Effector memory CD4-positive, alpha-beta T cell (primary cell): ENCODE results near the gene C7orf33.
A peak's percentile ranks its signal among the peaks of the same experiment; 100 is the strongest.

ENCODE experiments used
- DNase-seq, 3 donors: peaks; one replicate each; pipeline ENCODE4 v3.0.0-alpha.2; 2020
- H3K27ac ChIP-seq: 2 replicates; pipeline ENCODE4 v1.7.0; 2013; ENCODE audit warnings: mild to moderate bottlenecking, low read length, moderate library complexity; ENCODE audit not compliant: insufficient read depth, poor library complexity, severe bottlenecking
- H3K27me3 ChIP-seq: replicated peaks from 2 replicates; pipeline ENCODE4 v1.7.0; 2013; ENCODE audit warnings: mild to moderate bottlenecking, low read length; ENCODE audit not compliant: insufficient read depth, control insufficient read depth, poor library complexity, severe bottlenecking
- H3K36me3 ChIP-seq: 2 replicates; pipeline ENCODE4 v1.7.0; 2013; ENCODE audit warnings: mild to moderate bottlenecking, low read length, moderate library complexity; ENCODE audit not compliant: control insufficient read depth, insufficient read depth
- H3K4me1 ChIP-seq: 2 replicates; pipeline ENCODE4 v1.7.0; 2013; ENCODE audit warnings: low read length, mild to moderate bottlenecking; ENCODE audit not compliant: control insufficient read depth, insufficient read depth, poor library complexity, severe bottlenecking
- H3K4me3 ChIP-seq: 2 replicates; pipeline ENCODE4 v1.7.0; 2013; ENCODE audit warnings: low read length, low read depth, mild to moderate bottlenecking; ENCODE audit not compliant: insufficient read depth, poor library complexity, severe bottlenecking
- H3K9me3 ChIP-seq: 2 replicates; pipeline ENCODE4 v1.7.0; 2013; ENCODE audit warnings: mild to moderate bottlenecking, low read length, moderate library complexity; ENCODE audit not compliant: control insufficient read depth

Gene C7orf33

DNA sequence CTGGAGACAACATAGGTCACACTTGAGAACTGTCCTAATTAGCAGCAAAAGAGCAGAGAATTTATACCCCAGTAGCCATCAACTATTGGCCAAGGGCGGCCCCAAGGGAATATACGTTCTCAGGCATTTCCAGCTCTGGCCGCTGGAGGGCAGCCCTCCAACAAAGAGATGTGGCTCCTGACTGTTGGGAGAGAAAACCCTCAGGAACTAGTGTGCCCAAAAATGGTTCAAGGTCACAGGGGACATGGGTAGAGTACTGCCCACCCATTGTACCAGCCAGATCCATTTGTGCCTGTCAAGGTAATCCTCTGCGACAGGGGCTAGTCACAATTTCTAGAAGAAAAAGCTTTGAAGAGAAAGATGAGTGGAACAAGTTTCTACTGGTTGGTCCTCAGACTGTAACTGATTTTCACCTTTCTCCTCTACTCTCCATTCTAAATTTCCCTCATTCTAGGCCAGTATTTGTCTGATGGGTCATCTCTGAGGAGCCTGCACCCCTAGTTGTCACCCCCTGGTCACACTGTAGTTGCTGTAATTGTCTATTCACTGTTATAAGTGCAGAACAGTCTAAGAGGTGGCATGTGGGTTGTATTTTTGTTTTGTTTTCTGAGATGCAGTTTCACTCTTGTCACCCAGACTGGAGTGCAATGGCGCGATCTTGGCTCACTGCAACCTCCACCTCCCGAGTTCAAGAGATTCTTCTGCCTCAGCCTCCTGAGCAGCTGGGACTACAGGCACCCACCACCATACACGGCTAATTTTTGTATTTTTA is 14.7 kb upstream of the C7orf33 start:
- peaks cover 4% of the 10 kb centered on the region for H3K4me1 ChIP-seq
- no peak overlapping the region for H3K27ac ChIP-seq
- H3K27me3 ChIP-seq = no peaks in the 10 kb centered on the region
- H3K4me3 ChIP-seq = no peak overlapping the region
- H3K36me3 ChIP-seq = no peaks in the 10 kb centered on the region
- no peaks in the 10 kb centered on the region for H3K9me3 ChIP-seq
- DNase-seq = peak; percentile 29 to 49 (median 39)

DNA sequence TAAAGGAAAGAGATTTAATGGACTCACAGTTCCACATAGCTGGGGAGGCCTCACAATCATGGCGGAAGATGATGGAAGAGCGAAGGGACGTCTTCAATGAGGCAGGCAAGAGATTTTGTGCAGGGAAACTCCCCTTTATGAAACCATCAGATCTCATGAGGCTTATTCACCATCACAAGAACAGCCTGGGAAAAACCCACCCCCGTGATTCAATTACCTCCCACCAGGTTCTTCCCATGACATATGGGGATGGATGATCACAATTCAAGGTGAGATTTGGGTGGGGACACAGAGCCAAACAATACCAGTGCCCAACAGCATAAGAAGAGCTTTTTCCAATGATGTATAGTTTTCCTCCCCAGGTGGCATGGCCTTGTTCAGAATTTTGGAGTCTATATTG is 11.2 kb upstream of the C7orf33 start:
- Histone ChIP-seq H3K27me3 (no peaks in the 10 kb centered on the region), H3K27ac (no peak overlapping the region), H3K36me3 (no peaks in the 10 kb centered on the region), H3K4me1 (peaks cover 4% of the 10 kb centered on the region), H3K9me3 (no peaks in the 10 kb centered on the region), H3K4me3 (no peak overlapping the region)
- no peak for DNase-seq

DNA sequence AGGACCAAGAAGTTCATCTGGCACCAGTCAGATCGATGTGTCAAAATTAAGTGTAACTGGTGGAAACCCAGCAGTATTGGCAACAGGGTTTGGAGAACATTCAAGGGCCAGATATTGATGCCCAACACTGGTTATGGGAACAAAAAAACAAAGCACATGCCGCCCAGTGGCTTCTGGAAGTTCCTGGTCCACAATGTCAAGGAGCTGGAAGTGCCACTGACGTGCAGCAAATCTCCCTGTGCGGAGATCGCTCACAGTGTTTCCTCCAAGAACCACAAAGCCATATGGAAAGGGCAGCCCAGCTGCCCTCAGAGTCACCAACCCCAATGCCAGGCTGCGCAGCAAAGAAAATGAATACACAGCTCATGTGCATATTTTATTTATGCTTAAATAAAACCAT is 10.1 kb upstream of the C7orf33 start:
- Histone ChIP-seq H3K4me3 (no peak overlapping the region), H3K4me1 (peaks cover 4% of the 10 kb centered on the region), H3K27ac (no peak overlapping the region), H3K27me3 (no peaks in the 10 kb centered on the region), H3K9me3 (no peaks in the 10 kb centered on the region), H3K36me3 (no peaks in the 10 kb centered on the region)
- no peak for DNase-seq

DNA sequence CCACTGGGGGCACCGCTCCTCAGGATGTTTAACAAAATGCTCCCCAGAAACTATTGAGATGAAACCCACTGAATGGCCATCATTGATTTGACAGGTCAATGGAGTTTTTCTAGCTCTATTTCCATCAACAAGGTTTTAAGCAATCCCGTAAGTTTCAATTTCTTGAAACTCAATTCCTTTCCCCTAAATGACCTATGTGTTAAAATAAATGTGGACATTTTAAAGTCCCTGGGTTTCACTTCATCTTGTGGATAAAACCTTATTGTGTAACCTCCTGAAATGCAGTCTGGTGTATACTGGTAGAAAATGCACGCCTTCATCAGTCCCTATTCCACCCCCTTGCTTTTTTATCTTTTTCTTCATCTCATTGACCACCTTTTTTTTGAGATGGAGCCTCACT is 8.9 kb upstream of the C7orf33 start:
- H3K27me3 ChIP-seq = no peaks in the 10 kb centered on the region
- H3K4me1 ChIP-seq = no peaks in the 10 kb centered on the region
- H3K36me3 ChIP-seq = no peaks in the 10 kb centered on the region
- no peak for DNase-seq
- H3K27ac ChIP-seq = no peak overlapping the region
- H3K4me3 ChIP-seq = no peak overlapping the region
- H3K9me3 ChIP-seq = no peaks in the 10 kb centered on the region

DNA sequence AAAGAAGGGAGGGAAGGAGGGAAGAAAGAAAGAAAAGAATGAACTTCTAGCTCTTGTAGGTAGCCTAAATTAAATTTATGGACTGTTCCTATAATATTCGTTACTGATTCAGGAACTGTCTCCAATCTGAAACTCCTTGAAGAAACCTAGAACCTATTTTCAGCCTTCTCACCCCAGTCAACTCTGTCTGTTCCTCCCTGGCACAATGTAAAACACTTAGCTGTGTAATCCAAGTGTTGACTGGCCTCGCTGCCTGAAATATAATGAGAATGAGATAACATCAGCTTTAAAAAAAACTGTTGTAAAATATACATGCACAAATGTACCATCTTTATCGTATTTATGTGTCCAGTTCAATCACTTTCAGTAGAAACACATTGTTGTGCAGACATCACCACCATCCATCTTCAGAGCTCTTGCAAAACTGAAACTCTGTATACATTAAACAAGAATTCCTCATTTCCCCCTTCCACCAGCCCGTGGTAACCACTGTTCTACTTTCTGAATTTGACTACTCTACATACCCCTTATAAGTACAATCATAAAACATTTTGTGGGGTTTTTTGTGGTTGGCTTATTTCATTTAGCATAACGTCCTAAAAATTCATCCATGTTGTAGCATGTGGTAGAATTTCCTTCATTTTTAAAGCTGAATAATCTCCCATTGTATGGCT is 6.3 kb upstream of the C7orf33 start:
- no peak overlapping the region for H3K27ac ChIP-seq
- no peak overlapping the region for H3K4me3 ChIP-seq
- H3K4me1 ChIP-seq = no peaks in the 10 kb centered on the region
- no peaks in the 10 kb centered on the region for H3K36me3 ChIP-seq
- no peak for DNase-seq
- H3K9me3 ChIP-seq = no peaks in the 10 kb centered on the region
- H3K27me3 ChIP-seq = no peaks in the 10 kb centered on the region

DNA sequence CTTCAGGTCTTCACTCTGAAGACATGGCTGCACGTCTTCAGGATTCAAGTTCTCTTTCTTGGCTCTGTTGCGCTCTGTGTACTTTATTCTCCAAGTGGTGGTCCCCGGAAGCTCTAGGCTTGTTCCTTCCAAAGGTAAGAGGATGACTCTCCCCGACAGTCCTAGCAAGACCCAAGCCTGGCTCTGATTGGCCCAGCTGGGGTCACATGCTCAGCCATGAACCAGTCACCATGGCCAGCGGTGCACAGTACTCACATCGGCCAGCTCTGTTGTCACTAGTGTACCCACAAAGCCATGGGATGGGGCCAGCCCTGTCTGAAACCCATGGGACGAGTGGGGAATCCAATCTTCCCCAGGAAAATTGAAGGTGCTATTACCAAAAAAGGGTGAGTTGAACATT is 5.2 kb upstream of the C7orf33 start:
- Histone ChIP-seq H3K4me1 (no peaks in the 10 kb centered on the region), H3K9me3 (no peaks in the 10 kb centered on the region), H3K27me3 (no peaks in the 10 kb centered on the region), H3K4me3 (no peak overlapping the region), H3K27ac (no peak overlapping the region), H3K36me3 (no peaks in the 10 kb centered on the region)
- DNase-seq = no peak

DNA sequence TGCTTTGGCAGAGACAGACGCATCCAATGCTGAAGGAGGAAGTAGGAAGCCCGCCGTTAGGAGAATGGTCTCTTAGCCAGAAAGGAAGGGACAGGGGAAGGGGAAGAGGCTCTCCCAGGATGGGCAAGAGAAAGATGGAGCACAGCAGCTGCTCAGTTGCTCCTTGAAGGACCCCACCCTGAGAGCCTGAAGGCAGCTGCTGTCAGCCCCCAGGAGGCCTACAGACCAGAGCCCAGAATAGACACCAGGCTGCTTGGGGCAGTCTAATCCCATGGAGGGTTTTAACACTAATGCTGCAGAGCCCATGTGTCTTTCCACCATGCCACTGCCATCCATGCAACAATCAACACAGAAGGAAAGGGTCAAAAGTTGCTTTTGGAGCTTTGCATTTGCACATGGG is 3.5 kb upstream of the C7orf33 start:
- Histone ChIP-seq H3K4me3 (no peak overlapping the region), H3K9me3 (no peaks in the 10 kb centered on the region), H3K27me3 (no peaks in the 10 kb centered on the region), H3K27ac (no peak overlapping the region), H3K4me1 (no peaks in the 10 kb centered on the region), H3K36me3 (no peaks in the 10 kb centered on the region)
- no peak for DNase-seq

DNA sequence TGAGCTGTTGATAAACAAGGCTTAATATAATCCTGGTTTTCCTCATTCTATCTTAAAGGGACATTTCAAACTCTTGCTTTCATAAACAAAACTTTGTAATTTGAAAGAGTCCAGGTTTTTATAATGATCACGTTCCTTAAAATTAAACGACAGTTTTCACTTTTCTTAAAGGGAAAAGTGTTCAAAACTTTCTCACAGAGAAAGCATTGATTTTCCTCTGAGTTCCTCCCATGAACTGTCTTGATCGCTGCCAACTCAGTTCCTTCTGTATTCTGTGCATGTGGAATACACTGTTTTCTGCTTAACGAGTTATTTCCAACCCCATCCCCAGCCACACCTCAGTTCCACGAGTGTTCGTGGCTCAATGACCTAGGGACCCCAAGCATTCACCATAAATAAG is 2.4 kb upstream of the C7orf33 start:
- Histone ChIP-seq H3K27me3 (no peaks in the 10 kb centered on the region), H3K27ac (no peak overlapping the region), H3K4me1 (no peaks in the 10 kb centered on the region), H3K9me3 (no peaks in the 10 kb centered on the region), H3K36me3 (no peaks in the 10 kb centered on the region), H3K4me3 (no peak overlapping the region)
- DNase-seq = no peak

DNA sequence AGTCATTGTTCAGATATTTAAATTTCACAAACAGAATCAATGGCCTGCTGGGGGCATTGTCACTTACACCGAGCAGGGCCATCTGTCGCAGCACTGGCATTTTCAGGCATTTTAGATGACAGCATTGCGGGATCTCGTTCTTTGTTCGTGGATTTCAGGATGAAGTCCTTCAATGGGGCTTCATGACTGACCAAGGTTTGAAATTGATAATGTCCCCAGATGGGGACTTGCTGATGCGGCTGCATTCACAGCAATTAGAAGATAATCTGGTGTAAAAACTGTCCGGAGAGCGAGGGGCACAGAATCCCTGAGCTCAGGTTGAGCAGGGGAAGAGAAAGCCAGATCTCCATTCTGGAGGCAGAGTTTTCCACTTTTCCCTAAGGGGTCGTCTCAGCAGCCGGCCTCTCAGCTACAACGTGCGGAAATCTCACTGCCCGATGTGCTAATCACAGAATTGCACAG is 1.9 kb upstream of the C7orf33 start:
- Histone ChIP-seq H3K9me3 (no peaks in the 10 kb centered on the region), H3K36me3 (no peaks in the 10 kb centered on the region), H3K27ac (no peak overlapping the region), H3K4me3 (no peak overlapping the region), H3K27me3 (no peaks in the 10 kb centered on the region), H3K4me1 (no peaks in the 10 kb centered on the region)
- no peak for DNase-seq

DNA sequence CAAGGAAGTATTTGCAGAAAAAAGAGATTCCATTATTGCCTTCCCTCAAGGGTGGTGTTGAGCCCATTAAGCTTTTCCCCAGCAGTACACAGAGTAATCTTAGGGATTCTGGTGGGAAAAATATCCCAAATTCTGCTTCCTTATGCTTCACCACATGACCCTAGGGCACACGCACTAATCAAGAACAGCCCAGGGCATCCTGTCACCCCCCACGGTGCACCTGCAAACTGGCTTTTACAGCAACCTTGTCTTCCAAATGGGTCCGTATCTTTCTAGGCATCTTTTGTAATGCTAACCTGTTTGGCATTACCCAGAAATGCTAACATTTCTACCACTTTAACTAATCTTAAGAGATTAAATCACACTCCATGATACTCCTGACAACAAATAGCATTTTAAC is 926 bp upstream of the C7orf33 start:
- no peaks in the 10 kb centered on the region for H3K9me3 ChIP-seq
- no peaks in the 10 kb centered on the region for H3K27me3 ChIP-seq
- H3K36me3 ChIP-seq = no peaks in the 10 kb centered on the region
- DNase-seq = no peak
- no peaks in the 10 kb centered on the region for H3K4me1 ChIP-seq
- no peak overlapping the region for H3K4me3 ChIP-seq
- H3K27ac ChIP-seq = no peak overlapping the region
